H1 (cell line): ENCODE results near the gene HOXC5.

Source experiments
- BACH1 ChIP-seq: IDR thresholded peaks from 2 replicates; pipeline ENCODE4 v1.6.1; 2012; ENCODE audit warnings: low read length, improper control_type of control experiment
- BRCA1 ChIP-seq: IDR thresholded peaks from 2 replicates; pipeline ENCODE4 v1.6.1; 2012; ENCODE audit warnings: low read depth, low read length, improper control_type of control experiment
- CHD1 ChIP-seq: IDR thresholded peaks from 2 replicates; pipeline ENCODE4 v1.6.1; 2012; ENCODE audit warnings: low read depth, low read length, improper control_type of control experiment
- EP300 ChIP-seq, 2 experiments: IDR thresholded peaks; 1 replicate in 1 of 2; 2 replicates in 1 of 2; pipeline ENCODE4 v1.6.1; 2011 to 2012; ENCODE audit warnings: low read depth in 2 of 2, low read length in 2 of 2, mild to moderate bottlenecking in 2 of 2, borderline replicate concordance in 1 of 2, inconsistent platforms in 1 of 2, moderate library complexity in 1 of 2
- FOSL1 ChIP-seq: IDR thresholded peaks from 2 replicates; pipeline ENCODE4 v1.6.1; 2011; ENCODE audit warnings: mild to moderate bottlenecking, low read depth, low read length, moderate library complexity; ENCODE audit not compliant: insufficient read depth
- GABPA ChIP-seq: IDR thresholded peaks from 2 replicates; pipeline ENCODE4 v1.6.1; 2011; ENCODE audit warnings: mild to moderate bottlenecking, low read length, moderate library complexity, borderline replicate concordance; ENCODE audit not compliant: insufficient read depth
- HDAC2 ChIP-seq, 2 experiments: fragments of 300-600 bp in 1 of 2; sonication (generic) in 1 of 2; IDR thresholded peaks; 2 replicates each; pipeline ENCODE4 v1.6.1; 2011 to 2012; ENCODE audit warnings: low read depth in 2 of 2, low read length in 2 of 2, mild to moderate bottlenecking in 2 of 2, moderate library complexity in 2 of 2, borderline replicate concordance in 1 of 2, inconsistent platforms in 1 of 2
- JUND ChIP-seq: IDR thresholded peaks from 2 replicates; pipeline ENCODE4 v1.6.1; 2011; ENCODE audit warnings: mild to moderate bottlenecking, improper control_type of control experiment, low read length
- KDM1A ChIP-seq: fragments of 200-600, 300-600 bp; sonication (generic); IDR thresholded peaks from 2 replicates; pipeline ENCODE4 v1.7.1; 2016; ENCODE audit warnings: mild to moderate bottlenecking, low read length, borderline replicate concordance
- KDM4A ChIP-seq: IDR thresholded peaks from one replicate; pipeline ENCODE4 v1.7.1; 2012; ENCODE audit warnings: low read depth, mild to moderate bottlenecking, moderate library complexity, low read length, inconsistent platforms; ENCODE audit not compliant: severe bottlenecking
- POLR2A ChIP-seq, 2 experiments: IDR thresholded peaks; 1 replicate in 1 of 2; 2 replicates in 1 of 2; pipeline ENCODE4 v1.6.1; 2011; ENCODE audit warnings: low read depth in 2 of 2, low read length in 2 of 2, mild to moderate bottlenecking in 2 of 2; ENCODE audit errors: control extremely low read depth in 1 of 2
- TF ChIP-seq, protein P1 (sequence below), 3 experiments: IDR thresholded peaks; 1 replicate in 2 of 3; 2 replicates in 1 of 3; pipeline versions ENCODE4 v1.5.1 to v1.6.1; 2011; ENCODE audit warnings: low read length in 3 of 3, mild to moderate bottlenecking in 3 of 3, inconsistent platforms in 2 of 3, low read depth in 1 of 3, moderate library complexity in 1 of 3; ENCODE audit not compliant: insufficient read depth in 1 of 3; ENCODE audit errors: control extremely low read depth in 1 of 3

DNA sequence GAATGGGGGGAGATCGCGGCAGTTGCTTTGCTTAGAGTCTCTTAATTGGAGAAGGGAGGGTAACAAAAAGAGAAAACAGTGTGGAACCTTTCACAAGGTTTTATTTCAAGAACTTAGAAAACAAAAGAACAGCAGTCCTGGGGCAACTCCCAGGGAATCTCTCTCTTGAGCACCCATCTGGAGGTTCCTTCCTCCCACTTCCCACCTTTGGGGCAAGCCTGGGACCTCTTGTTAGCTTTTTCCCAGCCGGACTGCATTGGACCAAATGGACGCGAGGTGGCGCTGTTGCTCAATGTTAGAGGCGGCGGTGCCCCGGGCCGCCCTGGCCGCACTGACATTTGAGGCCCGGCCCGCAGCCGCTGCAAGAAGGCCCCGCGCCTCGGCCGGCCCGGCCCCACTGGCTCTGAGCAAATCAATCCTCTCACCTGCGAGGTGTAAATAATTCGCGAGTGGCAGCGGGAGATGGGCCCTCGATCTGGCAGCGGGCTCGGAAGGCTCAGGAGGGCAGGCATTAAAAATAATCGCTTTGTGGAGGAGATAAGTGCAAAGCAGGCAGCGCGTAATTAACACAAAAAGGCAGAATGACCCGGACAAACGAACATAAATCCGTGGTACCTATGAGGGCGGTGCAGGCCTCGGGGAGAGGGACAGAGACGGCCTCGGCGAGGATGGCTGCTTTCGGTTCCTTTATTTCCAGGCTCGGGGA, 26.8 kb upstream of the HOXC5 start:
- TF ChIP-seq POLR2A (IDR thresholded peaks at IDR 0.05; ENCODE audit: control extremely low read depth in 1 of 2, low read depth in 2 of 2, low read length in 2 of 2) (no peak), KDM1A (no peak), EP300 (IDR thresholded peaks at IDR 0.05; ENCODE audit: borderline replicate concordance in 1 of 2, low read depth in 2 of 2, low read length in 2 of 2) (no peak), HDAC2 (IDR thresholded peaks at IDR 0.05; ENCODE audit: borderline replicate concordance in 1 of 2, low read depth in 2 of 2, low read length in 2 of 2) (no peak), GABPA (peak; percentile 56; the same call in 1 of the 2 replicates), JUND (no peak), BACH1 (no peak), FOSL1 (no peak), CHD1 (no peak), BRCA1 (no peak), KDM4A (no peak)
- TF ChIP-seq, protein P1, sequence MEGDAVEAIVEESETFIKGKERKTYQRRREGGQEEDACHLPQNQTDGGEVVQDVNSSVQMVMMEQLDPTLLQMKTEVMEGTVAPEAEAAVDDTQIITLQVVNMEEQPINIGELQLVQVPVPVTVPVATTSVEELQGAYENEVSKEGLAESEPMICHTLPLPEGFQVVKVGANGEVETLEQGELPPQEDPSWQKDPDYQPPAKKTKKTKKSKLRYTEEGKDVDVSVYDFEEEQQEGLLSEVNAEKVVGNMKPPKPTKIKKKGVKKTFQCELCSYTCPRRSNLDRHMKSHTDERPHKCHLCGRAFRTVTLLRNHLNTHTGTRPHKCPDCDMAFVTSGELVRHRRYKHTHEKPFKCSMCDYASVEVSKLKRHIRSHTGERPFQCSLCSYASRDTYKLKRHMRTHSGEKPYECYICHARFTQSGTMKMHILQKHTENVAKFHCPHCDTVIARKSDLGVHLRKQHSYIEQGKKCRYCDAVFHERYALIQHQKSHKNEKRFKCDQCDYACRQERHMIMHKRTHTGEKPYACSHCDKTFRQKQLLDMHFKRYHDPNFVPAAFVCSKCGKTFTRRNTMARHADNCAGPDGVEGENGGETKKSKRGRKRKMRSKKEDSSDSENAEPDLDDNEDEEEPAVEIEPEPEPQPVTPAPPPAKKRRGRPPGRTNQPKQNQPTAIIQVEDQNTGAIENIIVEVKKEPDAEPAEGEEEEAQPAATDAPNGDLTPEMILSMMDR (IDR thresholded peaks at IDR 0.05; ENCODE audit: control extremely low read depth in 1 of 3, insufficient read depth in 1 of 3, low read depth in 1 of 3, low read length in 3 of 3) = peak; percentile 88 to 97 (median 89)
